ENCODE measurements around the gene TEX35.

The TEX35 gene

DNA sequence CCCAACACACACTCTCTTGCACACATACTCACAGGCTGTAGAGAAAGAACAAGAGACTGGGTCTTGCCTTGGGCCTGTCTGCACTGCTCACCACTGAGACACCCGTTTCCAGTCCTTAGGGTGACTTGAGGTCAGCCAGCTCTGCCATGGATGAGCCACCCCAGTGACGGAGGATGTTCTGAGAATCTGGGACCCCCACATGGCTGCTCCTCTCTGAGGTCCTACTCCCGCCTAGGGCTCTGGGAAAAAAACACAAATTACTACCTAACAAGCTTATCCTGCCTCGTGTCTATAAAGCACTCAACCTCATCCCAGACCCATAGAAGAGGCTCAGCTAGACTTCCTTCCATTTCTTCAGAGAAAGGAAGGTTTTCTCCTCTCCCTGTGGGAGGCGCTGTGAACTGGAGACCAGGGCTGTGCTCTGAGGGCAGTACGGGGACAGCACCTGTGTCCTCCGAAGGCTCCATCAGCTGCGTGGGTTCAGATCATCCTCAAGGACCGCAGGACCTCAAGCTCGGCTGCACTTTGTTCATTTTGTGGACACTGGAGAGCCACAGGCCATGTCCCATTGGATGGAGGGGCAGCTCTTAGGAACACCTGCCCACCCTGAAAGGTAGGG, 11.9 kb upstream of the TEX35 start:
- no peak for ATAC-seq (ENCODE audit: insufficient read depth, low read depth)
- no peak for TF ChIP-seq EZH2 (IDR thresholded peaks at IDR 0.05; ENCODE audit: borderline replicate concordance, low read depth, low read length, severe bottlenecking)
- TF ChIP-seq, protein P1, sequence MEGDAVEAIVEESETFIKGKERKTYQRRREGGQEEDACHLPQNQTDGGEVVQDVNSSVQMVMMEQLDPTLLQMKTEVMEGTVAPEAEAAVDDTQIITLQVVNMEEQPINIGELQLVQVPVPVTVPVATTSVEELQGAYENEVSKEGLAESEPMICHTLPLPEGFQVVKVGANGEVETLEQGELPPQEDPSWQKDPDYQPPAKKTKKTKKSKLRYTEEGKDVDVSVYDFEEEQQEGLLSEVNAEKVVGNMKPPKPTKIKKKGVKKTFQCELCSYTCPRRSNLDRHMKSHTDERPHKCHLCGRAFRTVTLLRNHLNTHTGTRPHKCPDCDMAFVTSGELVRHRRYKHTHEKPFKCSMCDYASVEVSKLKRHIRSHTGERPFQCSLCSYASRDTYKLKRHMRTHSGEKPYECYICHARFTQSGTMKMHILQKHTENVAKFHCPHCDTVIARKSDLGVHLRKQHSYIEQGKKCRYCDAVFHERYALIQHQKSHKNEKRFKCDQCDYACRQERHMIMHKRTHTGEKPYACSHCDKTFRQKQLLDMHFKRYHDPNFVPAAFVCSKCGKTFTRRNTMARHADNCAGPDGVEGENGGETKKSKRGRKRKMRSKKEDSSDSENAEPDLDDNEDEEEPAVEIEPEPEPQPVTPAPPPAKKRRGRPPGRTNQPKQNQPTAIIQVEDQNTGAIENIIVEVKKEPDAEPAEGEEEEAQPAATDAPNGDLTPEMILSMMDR (IDR thresholded peaks at IDR 0.05; ENCODE audit: borderline replicate concordance, extremely low read depth, low read length, poor library complexity, severe bottlenecking) = no peak
- Histone ChIP-seq H3K9ac (ENCODE audit: low read depth, low read length) (no peak overlapping the region), H4K20me1 (ENCODE audit: insufficient read depth, low read length) (no peaks in the 10 kb centered on the region), H3K4me1 (ENCODE audit: insufficient read depth, low read length) (no peaks in the 10 kb centered on the region), H3K27me3 (ENCODE audit: insufficient read depth, low read length, poor library complexity) (no peaks in the 10 kb centered on the region), H3K4me2 (ENCODE audit: insufficient read depth, low read length) (no peak overlapping the region), H2AFZ (ENCODE audit: low read depth, low read length) (no peak overlapping the region), H3K27ac (ENCODE audit: low read length) (no peak overlapping the region), H3K79me2 (ENCODE audit: insufficient read depth, low read length) (no peaks in the 10 kb centered on the region), H3K36me3 (ENCODE audit: insufficient read depth, low read length) (no peaks in the 10 kb centered on the region), H3K9me3 (ENCODE audit: insufficient read depth, low read length, severe bottlenecking) (no peaks in the 10 kb centered on the region), H3K4me3 (ENCODE audit: low read depth in 1 of 2, low read length in 2 of 2) (no peak overlapping the region)
- no peak for DNase-seq

DNA sequence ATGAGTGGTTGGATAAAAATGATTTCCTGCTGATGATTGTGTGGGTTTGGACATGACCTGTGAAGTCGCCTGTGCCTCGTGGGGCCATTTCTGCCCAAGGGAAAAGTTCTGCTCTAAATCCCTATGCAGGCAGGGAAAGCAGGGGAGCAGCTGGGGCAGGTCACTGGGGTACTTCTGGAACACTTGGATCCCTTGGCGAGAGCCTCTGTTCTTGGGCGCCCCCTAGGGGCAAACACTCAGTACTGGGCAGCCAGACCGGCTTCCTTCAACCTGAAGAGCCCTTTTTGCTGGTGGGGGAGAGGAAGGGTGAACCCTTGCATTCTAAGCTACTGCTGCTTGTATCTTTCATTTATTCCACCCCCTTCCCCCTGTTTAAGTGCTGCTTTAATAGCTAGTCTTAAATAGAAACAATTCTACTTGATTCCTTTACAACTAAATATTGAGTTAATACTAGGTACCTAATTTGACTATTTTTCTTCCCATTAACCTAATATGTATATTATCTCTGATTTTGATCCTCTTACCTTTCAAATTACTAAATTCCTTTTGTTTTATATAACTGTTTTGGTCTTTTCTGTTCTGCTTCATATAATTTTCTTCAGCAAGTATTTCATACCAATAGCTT, 11.1 kb upstream of the TEX35 start:
- Histone ChIP-seq H3K27me3 (ENCODE audit: insufficient read depth, low read length, poor library complexity) (no peaks in the 10 kb centered on the region), H3K4me3 (ENCODE audit: low read depth in 1 of 2, low read length in 2 of 2) (no peak overlapping the region), H3K9me3 (ENCODE audit: insufficient read depth, low read length, severe bottlenecking) (no peaks in the 10 kb centered on the region), H3K36me3 (ENCODE audit: insufficient read depth, low read length) (no peaks in the 10 kb centered on the region), H3K79me2 (ENCODE audit: insufficient read depth, low read length) (no peaks in the 10 kb centered on the region), H3K27ac (ENCODE audit: low read length) (no peak overlapping the region), H3K4me2 (ENCODE audit: insufficient read depth, low read length) (no peak overlapping the region), H3K9ac (ENCODE audit: low read depth, low read length) (no peak overlapping the region), H4K20me1 (ENCODE audit: insufficient read depth, low read length) (no peaks in the 10 kb centered on the region), H2AFZ (ENCODE audit: low read depth, low read length) (no peak overlapping the region), H3K4me1 (ENCODE audit: insufficient read depth, low read length) (no peaks in the 10 kb centered on the region)
- ATAC-seq (ENCODE audit: insufficient read depth, low read depth) (peak; percentile 94), DNase-seq (peak; percentile 66)
- TF ChIP-seq EZH2 (IDR thresholded peaks at IDR 0.05; ENCODE audit: borderline replicate concordance, low read depth, low read length, severe bottlenecking) = no peak
- TF ChIP-seq, protein P1 (IDR thresholded peaks at IDR 0.05; ENCODE audit: borderline replicate concordance, extremely low read depth, low read length, poor library complexity, severe bottlenecking) = peak; percentile 86

DNA sequence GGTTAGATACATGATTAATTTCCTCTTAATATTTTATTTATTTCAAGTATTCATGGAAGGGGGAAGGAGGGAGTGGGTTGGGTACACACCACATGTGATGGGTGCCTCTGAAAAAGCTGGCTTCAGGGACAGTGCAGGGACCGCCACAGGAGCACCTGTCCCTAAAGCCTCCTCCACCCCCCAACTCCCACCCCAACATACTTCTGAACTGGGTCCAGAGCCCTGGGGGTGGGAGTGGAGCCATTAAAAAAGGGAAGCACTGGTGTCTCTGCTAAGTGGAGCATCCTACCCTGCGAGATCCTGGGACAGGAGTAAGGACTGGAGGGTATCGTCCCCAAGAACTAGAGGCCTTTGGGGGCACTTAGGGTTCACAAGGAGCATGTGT, 10.6 kb upstream of the TEX35 start:
- Histone ChIP-seq H3K4me2 (ENCODE audit: insufficient read depth, low read length) (no peak overlapping the region), H3K4me3 (ENCODE audit: low read depth in 1 of 2, low read length in 2 of 2) (no peak overlapping the region), H3K4me1 (ENCODE audit: insufficient read depth, low read length) (no peaks in the 10 kb centered on the region), H3K9ac (ENCODE audit: low read depth, low read length) (no peak overlapping the region), H2AFZ (ENCODE audit: low read depth, low read length) (no peak overlapping the region), H3K27me3 (ENCODE audit: insufficient read depth, low read length, poor library complexity) (no peaks in the 10 kb centered on the region), H4K20me1 (ENCODE audit: insufficient read depth, low read length) (no peaks in the 10 kb centered on the region), H3K79me2 (ENCODE audit: insufficient read depth, low read length) (no peaks in the 10 kb centered on the region), H3K36me3 (ENCODE audit: insufficient read depth, low read length) (no peaks in the 10 kb centered on the region), H3K9me3 (ENCODE audit: insufficient read depth, low read length, severe bottlenecking) (no peaks in the 10 kb centered on the region), H3K27ac (ENCODE audit: low read length) (no peak overlapping the region)
- DNase-seq = no peak
- TF ChIP-seq, protein P1 (IDR thresholded peaks at IDR 0.05; ENCODE audit: borderline replicate concordance, extremely low read depth, low read length, poor library complexity, severe bottlenecking) = no peak
- TF ChIP-seq EZH2 (IDR thresholded peaks at IDR 0.05; ENCODE audit: borderline replicate concordance, low read depth, low read length, severe bottlenecking) = no peak
- ATAC-seq (ENCODE audit: insufficient read depth, low read depth) = no peak

All from DND-41 (cell line).